ENCODE data around the gene ZBTB34. TPM values are rescaled to one million over a fixed set of nuclear protein-coding genes. Genes with fewer than 3 reads are reported as not detected.
A peak's percentile ranks its signal among the peaks of the same experiment; 100 is the strongest.

Gene ZBTB34
- polyA plus RNA-seq, 1 experiment: 4.2 TPM

DNA sequence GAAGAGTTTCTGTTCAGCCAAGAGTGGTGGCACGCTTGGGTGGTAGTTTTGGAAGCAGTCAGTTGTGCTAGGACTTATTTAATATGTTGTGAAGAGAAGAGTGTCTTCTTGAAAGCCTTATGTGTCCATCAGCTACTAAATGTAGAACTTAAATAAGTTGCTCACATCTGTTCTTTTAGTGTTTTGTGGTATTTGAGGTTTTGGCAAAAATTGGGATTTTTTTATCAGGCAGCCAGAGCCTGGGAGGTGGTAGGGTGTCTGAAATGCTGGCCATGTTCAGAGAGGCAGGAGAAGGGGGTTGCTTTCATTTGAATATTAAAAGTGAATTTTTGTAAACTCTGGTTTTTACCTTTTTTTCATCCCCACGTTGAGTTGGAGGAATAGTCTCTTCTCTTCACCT is 24.2 kb upstream of the ZBTB34 start:
- no peak overlapping the region for H3K4me3 ChIP-seq (ENCODE audit: low read depth, low read length)
- no peaks in the 10 kb centered on the region for H3K27me3 ChIP-seq (ENCODE audit: control insufficient read depth, insufficient read depth, low read length)
- POLR2A ChIA-PET: no interaction called here
- H3K36me3 ChIP-seq (ENCODE audit: control insufficient read depth, insufficient read depth, low read length): peaks cover 16% of the 10 kb centered on the region
- peak; percentile 9 for DNase-seq (ENCODE audit: low read depth)
- TF ChIP-seq, protein P1, sequence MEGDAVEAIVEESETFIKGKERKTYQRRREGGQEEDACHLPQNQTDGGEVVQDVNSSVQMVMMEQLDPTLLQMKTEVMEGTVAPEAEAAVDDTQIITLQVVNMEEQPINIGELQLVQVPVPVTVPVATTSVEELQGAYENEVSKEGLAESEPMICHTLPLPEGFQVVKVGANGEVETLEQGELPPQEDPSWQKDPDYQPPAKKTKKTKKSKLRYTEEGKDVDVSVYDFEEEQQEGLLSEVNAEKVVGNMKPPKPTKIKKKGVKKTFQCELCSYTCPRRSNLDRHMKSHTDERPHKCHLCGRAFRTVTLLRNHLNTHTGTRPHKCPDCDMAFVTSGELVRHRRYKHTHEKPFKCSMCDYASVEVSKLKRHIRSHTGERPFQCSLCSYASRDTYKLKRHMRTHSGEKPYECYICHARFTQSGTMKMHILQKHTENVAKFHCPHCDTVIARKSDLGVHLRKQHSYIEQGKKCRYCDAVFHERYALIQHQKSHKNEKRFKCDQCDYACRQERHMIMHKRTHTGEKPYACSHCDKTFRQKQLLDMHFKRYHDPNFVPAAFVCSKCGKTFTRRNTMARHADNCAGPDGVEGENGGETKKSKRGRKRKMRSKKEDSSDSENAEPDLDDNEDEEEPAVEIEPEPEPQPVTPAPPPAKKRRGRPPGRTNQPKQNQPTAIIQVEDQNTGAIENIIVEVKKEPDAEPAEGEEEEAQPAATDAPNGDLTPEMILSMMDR (IDR thresholded peaks at IDR 0.05; ENCODE audit: insufficient read depth, low read depth, low read length): no peak
- CTCF ChIA-PET: interaction anchor here (1.6 kb wide), 1 partner anchor 23 kb away, joined by 3 read pairs; no protein-coding TSS in a partner anchor

DNA sequence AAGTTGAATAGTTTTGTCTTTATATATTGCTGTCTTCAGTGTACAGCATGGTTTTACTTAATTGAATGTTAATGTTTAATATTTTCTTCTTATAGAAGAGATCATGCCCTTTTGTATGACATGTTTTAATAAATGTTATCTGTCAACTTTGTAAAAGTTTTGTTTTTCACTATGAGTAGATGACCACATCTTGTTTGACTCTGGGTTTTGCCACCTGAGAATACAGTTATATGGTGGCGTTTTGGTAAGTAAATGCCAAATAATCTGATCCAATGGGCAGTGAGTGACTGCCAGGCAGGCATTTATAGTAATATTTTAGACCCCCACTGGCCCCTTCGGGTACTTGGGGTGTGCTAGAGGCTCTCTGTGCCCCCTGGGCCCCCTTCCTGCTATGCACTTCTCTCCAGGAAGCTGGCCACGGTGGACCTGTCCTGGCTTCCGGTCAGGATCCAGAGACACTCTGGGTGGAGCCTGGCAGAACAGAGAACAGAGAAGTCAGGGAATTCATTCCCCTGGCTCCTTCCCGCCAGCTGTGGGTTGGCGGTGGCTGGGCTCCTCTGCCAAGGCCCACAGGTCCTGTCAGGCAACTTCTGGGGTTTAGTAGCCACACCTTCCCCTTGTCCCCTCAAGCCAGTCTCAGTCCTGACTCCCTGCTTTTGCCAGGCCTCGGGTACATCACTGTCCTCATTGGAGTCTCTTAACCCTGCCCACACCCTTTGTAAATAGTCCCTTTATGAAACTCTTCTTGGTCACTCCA is 22.2 kb upstream of the ZBTB34 start:
- Histone ChIP-seq H3K27me3 (ENCODE audit: control insufficient read depth, insufficient read depth, low read length) (no peaks in the 10 kb centered on the region), H3K36me3 (ENCODE audit: control insufficient read depth, insufficient read depth, low read length) (peaks cover 9% of the 10 kb centered on the region), H3K4me3 (ENCODE audit: low read depth, low read length) (no peak overlapping the region)
- CTCF ChIA-PET: no interaction called here
- TF ChIP-seq, protein P1 (IDR thresholded peaks at IDR 0.05; ENCODE audit: insufficient read depth, low read depth, low read length): no peak
- DNase-seq (ENCODE audit: low read depth): no peak
- POLR2A ChIA-PET: no interaction called here

DNA sequence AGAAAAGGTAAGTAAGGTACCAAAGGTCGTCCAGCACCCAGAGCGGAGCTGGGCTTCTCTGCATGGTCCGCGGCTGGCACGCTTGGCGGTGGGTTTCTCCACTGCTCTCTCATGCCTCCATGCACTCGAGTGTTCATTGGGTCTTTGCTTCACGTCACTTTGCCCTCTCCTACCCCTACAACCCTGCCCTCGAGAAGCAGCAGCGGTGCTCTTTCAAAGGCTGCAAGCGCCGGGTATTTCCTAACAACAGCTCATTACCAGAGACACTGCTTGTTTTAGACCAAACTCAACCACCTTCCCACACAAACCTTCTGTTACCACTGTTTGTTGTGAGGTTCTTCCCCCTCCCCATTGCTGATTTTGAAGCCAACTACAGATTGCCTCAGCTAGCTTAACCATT is 21.5 kb upstream of the ZBTB34 start:
- DNase-seq (ENCODE audit: low read depth): no peak
- POLR2A ChIA-PET: no interaction called here
- Histone ChIP-seq H3K4me3 (ENCODE audit: low read depth, low read length) (no peak overlapping the region), H3K36me3 (ENCODE audit: control insufficient read depth, insufficient read depth, low read length) (peaks cover 6% of the 10 kb centered on the region), H3K27me3 (ENCODE audit: control insufficient read depth, insufficient read depth, low read length) (no peaks in the 10 kb centered on the region)
- TF ChIP-seq, protein P1 (IDR thresholded peaks at IDR 0.05; ENCODE audit: insufficient read depth, low read depth, low read length): no peak
- CTCF ChIA-PET: no interaction called here

DNA sequence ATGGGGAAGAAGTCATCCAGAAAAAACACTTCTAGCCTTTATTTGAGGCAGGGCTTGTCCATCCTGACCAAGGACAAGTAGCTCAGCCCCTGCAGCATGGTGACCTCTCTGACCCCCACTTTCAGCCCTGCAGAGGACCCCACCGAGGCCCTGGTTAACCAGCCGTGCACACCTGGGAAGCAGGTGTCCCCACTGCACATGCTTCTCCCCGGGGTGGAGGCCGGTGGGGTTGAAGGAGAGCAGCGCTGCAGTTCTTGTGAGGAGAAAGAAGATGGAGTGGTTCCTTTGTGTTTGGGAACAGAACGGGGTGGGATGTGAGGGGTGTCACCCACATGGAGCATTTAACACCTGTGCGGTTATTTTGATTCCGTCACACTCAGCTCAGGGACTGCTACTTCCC is 21.1 kb upstream of the ZBTB34 start:
- ChIA-PET CTCF (no interaction called here), POLR2A (no interaction called here)
- H3K27me3 ChIP-seq (ENCODE audit: control insufficient read depth, insufficient read depth, low read length): no peaks in the 10 kb centered on the region

DNA sequence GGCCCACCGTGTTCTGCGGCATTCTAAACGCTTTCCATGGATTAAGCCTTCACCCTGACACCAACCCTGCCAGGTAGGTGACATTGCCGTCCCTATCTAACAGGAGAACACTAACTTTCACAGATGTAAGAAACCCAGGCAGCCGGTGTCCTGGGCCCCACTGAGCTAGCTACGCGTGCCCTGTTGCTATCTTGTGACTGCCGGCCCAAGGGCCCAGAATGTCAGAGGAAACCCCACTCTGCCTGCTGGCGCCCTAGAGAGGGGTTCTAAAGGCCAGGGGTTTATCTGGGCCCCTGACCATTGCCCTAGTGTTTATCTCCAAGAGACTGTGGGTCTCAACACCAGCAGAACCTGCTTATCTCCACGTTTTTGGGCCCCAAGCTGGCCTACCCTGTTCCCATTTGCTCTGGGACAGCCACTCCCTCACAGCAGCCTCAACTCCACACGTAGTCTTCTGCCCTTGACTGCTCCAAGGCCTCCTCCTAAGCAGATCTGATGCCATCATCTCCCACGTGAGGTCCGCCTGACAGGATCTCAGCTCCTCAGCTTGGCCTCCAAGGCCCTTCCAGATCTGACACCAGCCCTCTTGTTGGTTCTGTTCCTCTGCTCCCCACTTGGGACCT is 18.1 kb upstream of the ZBTB34 start:
- no peak overlapping the region for H3K4me3 ChIP-seq (ENCODE audit: low read depth, low read length)
- H3K36me3 ChIP-seq (ENCODE audit: control insufficient read depth, insufficient read depth, low read length): peaks cover 1% of the 10 kb centered on the region
- CTCF ChIA-PET: interaction anchor here (0.9 kb wide), 1 partner anchor 10 kb away, joined by 3 read pairs; no protein-coding TSS in a partner anchor
- no peaks in the 10 kb centered on the region for H3K27me3 ChIP-seq (ENCODE audit: control insufficient read depth, insufficient read depth, low read length)
- POLR2A ChIA-PET: no interaction called here
- no peak for DNase-seq (ENCODE audit: low read depth)
- TF ChIP-seq, protein P1 (IDR thresholded peaks at IDR 0.05; ENCODE audit: insufficient read depth, low read depth, low read length): no peak

More for the DNA sequence above, 21.1 kb upstream of the ZBTB34 start:
- TF ChIP-seq, protein P1 (IDR thresholded peaks at IDR 0.05; ENCODE audit: insufficient read depth, low read depth, low read length): no peak
- no peak for DNase-seq (ENCODE audit: low read depth)
- Histone ChIP-seq H3K4me3 (ENCODE audit: low read depth, low read length) (no peak overlapping the region), H3K36me3 (ENCODE audit: control insufficient read depth, insufficient read depth, low read length) (peaks cover 4% of the 10 kb centered on the region)

Data from BJ (cell line).